Measurements from ENCODE around the gene HOXB5. TPM values are rescaled to one million over a fixed set of nuclear protein-coding genes. Genes with fewer than 3 reads are reported as not detected.

Gene HOXB5
- total RNA-seq, 8 experiments from 2014 or later: 1.0 to 51.9 (median 15.8) TPM

GRCh38 chr17:48568499-48569239 is 24.9 kb downstream of the HOXB5 start:
- H3K4me1 ChIP-seq (replicated peaks in 1 of 2): peaks cover 35 to 61% of the 10 kb centered on the region in 2 donors

GRCh38 chr17:48567646-48568354 is 25.8 kb downstream of the HOXB5 start:
- H3K4me1 ChIP-seq (replicated peaks in 1 of 2): peaks cover 43 to 66% of the 10 kb centered on the region in 2 donors
- peak overlapping the region; percentile 94 to 97 for H3K27ac ChIP-seq
- 0 to 64% (median 0%) methylated on average over 1 to 2 of the region's 2 CpGs; no CpG with 5 or more reads in 5 of the 10 experiments for WGBS, 10 experiments
- in situ Hi-C loops (cut with MboI; ENCODE audit: low pct_unique_long_range_greater_than_20kb in 2 of 9, low sequenced_read_pairs in 9 of 9, unreplicated experiment in 9 of 9): no loop called here
- no peak for ATAC-seq (replicated peaks in 6 of 8)
- H3K4me3 ChIP-seq: peak overlapping the region; percentile 67 to 91 (median 83)

More at GRCh38 chr17:48568499-48569239, 24.9 kb downstream of the HOXB5 start:
- in situ Hi-C loops (cut with MboI; ENCODE audit: low pct_unique_long_range_greater_than_20kb in 2 of 9, low sequenced_read_pairs in 9 of 9, unreplicated experiment in 9 of 9): no loop called here
- 0 to 90% (median 2%) methylated on average over 6 to 27 of the region's 33 CpGs for WGBS, 10 experiments
- peak overlapping the region; percentile 67 to 91 (median 83) for H3K4me3 ChIP-seq
- peak in 5 of 8 experiments; percentile 38 to 73 (median 50) for ATAC-seq (replicated peaks in 6 of 8)
- H3K27ac ChIP-seq: peak overlapping the region; percentile 94 to 97

- ATAC-seq (replicated peaks in 6 of 8): no peak
- H3K4me1 ChIP-seq (replicated peaks in 1 of 2): peaks cover 49 to 72% of the 10 kb centered on the region in 2 donors
- peak overlapping the region; percentile 67 to 91 (median 83) for H3K4me3 ChIP-seq
- in situ Hi-C loops (cut with MboI; ENCODE audit: low pct_unique_long_range_greater_than_20kb in 2 of 9, low sequenced_read_pairs in 9 of 9, unreplicated experiment in 9 of 9): no loop called here
- peak overlapping the region; percentile 94 to 97 for H3K27ac ChIP-seq
- 0 to 100% (median 45%) methylated on average over 1 to 5 of the region's 6 CpGs; no CpG with 5 or more reads in 4 of the 10 experiments for WGBS, 10 experiments
Observed at GRCh38 chr17:48567209-48567608, 26.4 kb downstream of the HOXB5 start.

- Histone ChIP-seq H3K4me3 (peak overlapping the region; percentile 67 to 91 (median 83)), H3K4me1 (replicated peaks in 1 of 2) (peaks cover 54 to 74% of the 10 kb centered on the region in 2 donors), H3K27ac (peak overlapping the region; percentile 94 to 97)
- no peak for ATAC-seq (replicated peaks in 6 of 8)
- WGBS, 10 experiments: 0 to 40% (median 29%) methylated on average over 1 to 2 of the region's 2 CpGs; no CpG with 5 or more reads in 6 of the 10 experiments
- in situ Hi-C loops (cut with MboI; ENCODE audit: low pct_unique_long_range_greater_than_20kb in 2 of 9, low sequenced_read_pairs in 9 of 9, unreplicated experiment in 9 of 9): no loop called here
Observed at GRCh38 chr17:48566717-48567116, 26.9 kb downstream of the HOXB5 start.

GRCh38 chr17:48565925-48566710 is 27.5 kb downstream of the HOXB5 start:
- WGBS, 10 experiments: 0 to 100% (median 59%) methylated on average over 1 of the region's 4 CpGs; no CpG with 5 or more reads in 4 of the 10 experiments
- H3K4me1 ChIP-seq (replicated peaks in 1 of 2): peaks cover 60 to 78% of the 10 kb centered on the region in 2 donors
- in situ Hi-C loops (cut with MboI; ENCODE audit: low pct_unique_long_range_greater_than_20kb in 2 of 9, low sequenced_read_pairs in 9 of 9, unreplicated experiment in 9 of 9): no loop called here
- peak overlapping the region; percentile 67 to 91 (median 83) for H3K4me3 ChIP-seq
- peak in 3 of 8 experiments; percentile 6 to 13 (median 10) for ATAC-seq (replicated peaks in 6 of 8)
- peak overlapping the region; percentile 94 to 97 for H3K27ac ChIP-seq

- peaks cover 70 to 87% of the 10 kb centered on the region in 2 donors for H3K4me1 ChIP-seq (replicated peaks in 1 of 2)
- 0 to 100% (median 10%) methylated on average over 1 to 2 of the region's 2 CpGs; no CpG with 5 or more reads in 4 of the 10 experiments for WGBS, 10 experiments
- ATAC-seq (replicated peaks in 6 of 8): no peak
- in situ Hi-C loops (cut with MboI; ENCODE audit: low pct_unique_long_range_greater_than_20kb in 2 of 9, low sequenced_read_pairs in 9 of 9, unreplicated experiment in 9 of 9): no loop called here
- H3K27ac ChIP-seq: peak overlapping the region; percentile 94 to 97
- H3K4me3 ChIP-seq: peak overlapping the region; percentile 31 to 91 (median 83)
Observed at GRCh38 chr17:48565022-48565554, 28.5 kb downstream of the HOXB5 start.

GRCh38 chr17:48564188-48565021 is 29.2 kb downstream of the HOXB5 start:
- peak overlapping the region; percentile 94 to 97 for H3K27ac ChIP-seq
- in situ Hi-C loops (cut with MboI; ENCODE audit: low pct_unique_long_range_greater_than_20kb in 2 of 9, low sequenced_read_pairs in 9 of 9, unreplicated experiment in 9 of 9): no loop called here
- peak overlapping the region; percentile 31 to 91 (median 83) for H3K4me3 ChIP-seq
- 0 to 33% (median 8%) methylated on average over 1 to 7 of the region's 73 CpGs; no CpG with 5 or more reads in 6 of the 10 experiments for WGBS, 10 experiments
- peak in 7 of 8 experiments; percentile 2 to 42 (median 21) for ATAC-seq (replicated peaks in 6 of 8)
- peaks cover 77 to 87% of the 10 kb centered on the region in 2 donors for H3K4me1 ChIP-seq (replicated peaks in 1 of 2)

GRCh38 chr17:48563867-48564187 is 29.8 kb downstream of the HOXB5 start:
- WGBS, 10 experiments: no CpG with 5 or more reads among the region's 10 CpGs
- in situ Hi-C loops (cut with MboI; ENCODE audit: low pct_unique_long_range_greater_than_20kb in 2 of 9, low sequenced_read_pairs in 9 of 9, unreplicated experiment in 9 of 9): no loop called here
- ATAC-seq (replicated peaks in 6 of 8): no peak
- peaks cover 83 to 92% of the 10 kb centered on the region in 2 donors for H3K4me1 ChIP-seq (replicated peaks in 1 of 2)
- peak overlapping the region; percentile 94 to 97 for H3K27ac ChIP-seq
- H3K4me3 ChIP-seq: peak overlapping the region; percentile 31 to 91 (median 83)

GRCh38 chr17:48563385-48563838 is 30.2 kb downstream of the HOXB5 start:
- Histone ChIP-seq H3K4me1 (replicated peaks in 1 of 2) (peaks cover 87 to 97% of the 10 kb centered on the region in 2 donors), H3K4me3 (peak overlapping the region; percentile 31 to 91 (median 83)), H3K27ac (peak overlapping the region; percentile 94 to 97)
- in situ Hi-C loops (cut with MboI; ENCODE audit: low pct_unique_long_range_greater_than_20kb in 2 of 9, low sequenced_read_pairs in 9 of 9, unreplicated experiment in 9 of 9): no loop called here
- WGBS, 10 experiments: 0 to 95% (median 25%) methylated on average over 1 to 6 of the region's 6 CpGs; no CpG with 5 or more reads in 4 of the 10 experiments
- ATAC-seq (replicated peaks in 6 of 8): peak in 6 of 8 experiments; percentile 7 to 60 (median 26)

- Histone ChIP-seq H3K4me1 (replicated peaks in 1 of 2) (peaks cover 90 to 98% of the 10 kb centered on the region in 2 donors), H3K27ac (peak overlapping the region; percentile 94 to 97), H3K4me3 (peak overlapping the region; percentile 31 to 91 (median 83))
- WGBS, 10 experiments: 0 to 67% (median 7%) methylated on average over 2 to 4 of the region's 5 CpGs; no CpG with 5 or more reads in 6 of the 10 experiments
- in situ Hi-C loops (cut with MboI; ENCODE audit: low pct_unique_long_range_greater_than_20kb in 2 of 9, low sequenced_read_pairs in 9 of 9, unreplicated experiment in 9 of 9): no loop called here
- peak in 3 of 8 experiments; percentile 0 to 1 (median 0) for ATAC-seq (replicated peaks in 6 of 8)
Observed at GRCh38 chr17:48562934-48563333, 30.6 kb downstream of the HOXB5 start.

GRCh38 chr17:48561884-48562810 is 31.4 kb downstream of the HOXB5 start:
- peak overlapping the region; percentile 94 to 97 for H3K27ac ChIP-seq
- H3K4me3 ChIP-seq: peak overlapping the region; percentile 31 to 91 (median 83)
- 5 to 74% (median 15%) methylated on average over 4 to 14 of the region's 15 CpGs for WGBS, 10 experiments
- peaks cover 90 to 98% of the 10 kb centered on the region in 2 donors for H3K4me1 ChIP-seq (replicated peaks in 1 of 2)
- peak; percentile 4 to 24 (median 14) for ATAC-seq (replicated peaks in 6 of 8)
- in situ Hi-C loops (cut with MboI; ENCODE audit: low pct_unique_long_range_greater_than_20kb in 2 of 9, low sequenced_read_pairs in 9 of 9, unreplicated experiment in 9 of 9): no loop called here
